Melanocyte of skin (primary cell): ENCODE measurements around the gene SLC36A4. TPM values are rescaled to one million over a fixed set of nuclear protein-coding genes. Genes with fewer than 3 reads are reported as not detected.

Experiments
- small RNA-seq, 2 donors: library from RNA; depleted of rRNA; stranded (forward); fragments of <200 nt; gene quantifications; one replicate each; pipeline ENCODE3, GENCODE V24; 2012
- total RNA-seq, 2 donors: library from RNA; depleted of rRNA; stranded (reverse); fragments of >200 nt; gene quantifications; 2 replicates each; pipeline ENCODE4 v1.2.3, GENCODE V29; 2012

SLC36A4 gene
- total RNA-seq, result 1 to 10 TPM; 6.3 to 8.9 TPM

DNA sequence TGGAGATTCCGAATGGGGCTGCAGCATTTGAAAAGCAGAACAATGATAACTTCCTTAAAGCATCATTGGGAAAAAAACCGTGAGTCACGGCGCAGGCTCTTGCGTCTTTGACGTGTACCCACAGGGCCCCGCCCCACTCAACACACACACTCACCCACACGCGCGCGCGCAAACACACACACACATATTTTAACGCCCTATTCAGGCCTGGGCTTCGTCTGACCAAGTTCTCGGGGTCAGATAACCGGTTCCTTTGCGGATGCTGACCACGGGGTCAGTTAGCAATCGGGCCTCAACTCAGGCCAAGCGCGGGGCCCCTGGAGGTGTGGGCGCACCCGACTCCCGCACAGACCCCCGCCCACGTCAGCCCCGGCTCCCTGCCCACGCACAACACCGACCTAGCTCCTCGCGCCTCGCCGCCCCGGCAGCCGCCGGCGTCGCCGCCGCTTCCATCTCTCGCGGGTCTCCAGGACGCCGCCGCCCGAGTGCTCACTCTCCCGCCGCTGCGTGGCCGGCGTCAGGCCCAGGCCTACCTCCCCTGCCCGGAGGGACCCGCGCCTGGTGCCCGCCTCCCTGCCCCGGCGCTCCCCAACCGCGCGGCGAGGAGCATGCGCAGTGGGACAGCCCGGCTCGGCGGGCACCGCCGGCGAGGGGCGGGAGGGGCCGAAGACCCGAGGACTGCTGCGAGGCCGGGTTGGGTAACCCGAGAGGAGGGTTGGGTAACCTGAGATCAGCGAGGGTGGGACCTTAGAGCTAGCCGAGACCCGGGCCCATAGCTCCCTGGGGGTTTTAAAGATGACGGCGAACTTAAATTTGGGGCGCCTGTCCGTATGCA is at the start of gene SLC36A4:
SLC36A4 (minus strand) TSS at position 612 of the 835 bp plus-strand sequence; CDS start at position 453, 159 bp downstream.

Small RNA genes within 50 kb of the gene (small RNA-seq; reads per million reads assigned to genes)
- 0 reads per million in 2 donors for gene AP003072.1

Other genes starting within 250 kb of the SLC36A4 start
- gene MTNR1B, start 228.3 kb downstream of the SLC36A4 start, total RNA-seq, result not detected
- not detected for gene DEUP1, start 132.8 kb upstream of the SLC36A4 start, total RNA-seq